CD14-positive monocyte (primary cell): ENCODE results near the gene COL6A1. TPM values are rescaled to one million over a fixed set of nuclear protein-coding genes. Genes with fewer than 3 reads are reported as not detected.

Experiments
- DNase-seq, 3 donors: peaks; one replicate each; pipeline ENCODE4 v3.0.0-alpha.2; 2011 to 2022
- H2AFZ ChIP-seq: 2 replicates; pipeline ENCODE4 v1.6.0; 2012; ENCODE audit warnings: mild to moderate bottlenecking, low read depth, low read length, inconsistent platforms; ENCODE audit not compliant: insufficient read depth, poor library complexity, severe bottlenecking
- H3K27ac ChIP-seq, 2 donors: 1 replicate in 1 of 2; 2 replicates in 1 of 2; pipeline ENCODE4 v1.5.1; 2012 to 2013; ENCODE audit warnings: low read length in 2 of 2, control low read depth in 1 of 2, inconsistent platforms in 1 of 2, low read depth in 1 of 2, mild to moderate bottlenecking in 1 of 2
- H3K27me3 ChIP-seq, 2 donors: one replicate each; pipeline versions ENCODE4 v1.6.0 to v1.6.1; 2011 to 2013; ENCODE audit warnings: low read length in 2 of 2; ENCODE audit not compliant: control insufficient read depth in 2 of 2, insufficient read depth in 2 of 2
- H3K36me3 ChIP-seq, 2 donors: replicated peaks in 1 of 2; 1 replicate in 1 of 2; 2 replicates in 1 of 2; pipeline versions ENCODE4 v1.5.1 to v1.6.1; 2012 to 2013; ENCODE audit warnings: low read length in 2 of 2, control low read depth in 1 of 2, inconsistent platforms in 1 of 2, mild to moderate bottlenecking in 1 of 2; ENCODE audit not compliant: insufficient read depth in 2 of 2, control insufficient read depth in 1 of 2
- H3K4me1 ChIP-seq, 2 donors: 1 replicate in 1 of 2; 2 replicates in 1 of 2; pipeline versions ENCODE4 v1.5.1 to v1.6.1; 2012 to 2013; ENCODE audit warnings: low read length in 2 of 2, control low read depth in 1 of 2, inconsistent platforms in 1 of 2, mild to moderate bottlenecking in 1 of 2, moderate library complexity in 1 of 2; ENCODE audit not compliant: insufficient read depth in 2 of 2, control insufficient read depth in 1 of 2
- H3K4me2 ChIP-seq: replicated peaks from 2 replicates; pipeline ENCODE3; 2012; ENCODE audit warnings: low read length, moderate library complexity, mild to moderate bottlenecking; ENCODE audit not compliant: poor library complexity, severe bottlenecking; ENCODE audit errors: extremely low read depth
- H3K4me3 ChIP-seq, 3 experiments: fragments of 200-600 bp in 1 of 3; sonication (generic) in 1 of 3; replicated peaks in 1 of 3; 1 replicate in 2 of 3; 2 replicates in 1 of 3; pipeline ENCODE4 v1.5.1; 2011 to 2013; ENCODE audit warnings: low read length in 3 of 3, mild to moderate bottlenecking in 3 of 3, control low read depth in 2 of 3, low read depth in 2 of 3, inconsistent platforms in 1 of 3, moderate library complexity in 1 of 3
- H3K79me2 ChIP-seq: 2 replicates; pipeline ENCODE4 v1.6.0; 2012; ENCODE audit warnings: mild to moderate bottlenecking, control low read depth, inconsistent platforms, low read length, moderate library complexity; ENCODE audit not compliant: insufficient read depth
- H3K9ac ChIP-seq: 2 replicates; pipeline ENCODE4 v1.6.0; 2017; ENCODE audit warnings: low read length, mild to moderate bottlenecking; ENCODE audit not compliant: insufficient read depth, poor library complexity, severe bottlenecking
- H3K9me3 ChIP-seq, 2 donors: replicated peaks in 1 of 2; 1 replicate in 1 of 2; 2 replicates in 1 of 2; pipeline versions ENCODE4 v1.5.1 to v1.6.1; 2012 to 2013; ENCODE audit warnings: low read length in 2 of 2, control low read depth in 1 of 2; ENCODE audit not compliant: control insufficient read depth in 1 of 2, insufficient read depth in 1 of 2
- H4K20me1 ChIP-seq: 2 replicates; pipeline ENCODE4 v1.6.0; 2012; ENCODE audit warnings: mild to moderate bottlenecking, low read length, control low read depth, moderate library complexity; ENCODE audit not compliant: insufficient read depth
- H3K27ac Mint-ChIP-seq, 7 donors: one replicate each; pipeline ENCODE4 v1.8.0; 2020; ENCODE audit warnings: mild to moderate bottlenecking in 7 of 7, mixed read lengths in 7 of 7, moderate library complexity in 6 of 7, inconsistent platforms in 2 of 7
- H3K27me3 Mint-ChIP-seq, 3 donors: one replicate each; pipeline ENCODE4 v1.8.0; 2021 to 2022; ENCODE audit warnings: low read depth in 3 of 3, mild to moderate bottlenecking in 3 of 3, mixed read lengths in 3 of 3, moderate library complexity in 3 of 3, inconsistent platforms in 1 of 3
- H3K36me3 Mint-ChIP-seq, 2 donors: one replicate each; pipeline ENCODE4 v1.8.0; 2020; ENCODE audit warnings: mixed read lengths in 2 of 2, inconsistent platforms in 1 of 2, mild to moderate bottlenecking in 1 of 2
- H3K4me1 Mint-ChIP-seq: one replicate; pipeline ENCODE4 v1.8.0; 2020; ENCODE audit warnings: mild to moderate bottlenecking, mixed read lengths
- H3K4me3 Mint-ChIP-seq, 2 donors: one replicate each; pipeline ENCODE4 v1.8.0; 2020; ENCODE audit warnings: mild to moderate bottlenecking in 2 of 2, mixed read lengths in 2 of 2, moderate library complexity in 1 of 2
- H3K9me3 Mint-ChIP-seq, 7 donors: one replicate each; pipeline ENCODE4 v1.8.0; 2020 to 2022; ENCODE audit warnings: mixed read lengths in 7 of 7, mild to moderate bottlenecking in 6 of 7, moderate library complexity in 6 of 7, inconsistent platforms in 2 of 7
- WGBS: methylation state at CpG from one replicate; pipeline ENCODE4 v1.1.5; 2013; ENCODE audit warnings: missing lambda C conversion rate; ENCODE audit not compliant: insufficient coverage; 5-methylcytosine and 5-hydroxymethylcytosine counted together
- intact Hi-C, 2 donors: fragments of 100-400 bp; cut with micrococcal nuclease; formaldehyde crosslinking; loops; one replicate each; pipeline versions ENCODE4 v1.15.0 to v1.15.1; 2023
- polyA plus RNA-seq, 3 donors: library from polyadenylated mRNA; depleted of rRNA in 1 of 3; unstranded in 2 of 3; stranded (reverse) in 1 of 3; fragments of 300-500 nt in 2 of 3; fragments of >200 nt in 1 of 3; fragmentation: Illumina TruSeq in 2 of 3; gene quantifications; 1 replicate in 2 of 3; 2 replicates in 1 of 3; pipeline ENCODE4 v1.2.3, GENCODE V29; 2012 to 2021
- TF ChIP-seq, protein P1 (sequence below): fragments of 200-600 bp; IDR thresholded peaks from one replicate; pipeline ENCODE4 v1.8.0; 2022; ENCODE audit warnings: antibody characterized with exemption, mild to moderate bottlenecking

COL6A1 gene
- polyA plus RNA-seq, 3 donors, result 0.08 to 0.11 (median 0.10) TPM

DNA sequence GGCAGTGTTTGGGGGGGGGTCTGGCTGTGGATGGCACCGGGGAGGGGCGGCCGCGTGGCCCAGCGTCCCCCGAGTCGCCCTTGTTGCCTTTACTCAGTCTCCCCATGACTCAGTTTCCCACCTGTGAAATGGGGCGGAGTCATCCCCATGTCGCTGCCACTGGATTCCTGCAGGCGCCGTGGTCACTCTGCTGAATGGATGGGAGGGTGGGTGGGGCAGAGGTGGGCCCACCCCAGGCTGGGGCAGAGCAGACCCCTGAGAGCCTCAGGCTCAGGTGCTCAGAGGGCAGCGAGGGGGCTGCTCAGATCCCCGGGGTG, 2.0 kb downstream of the COL6A1 start:
- H3K27me3 Mint-ChIP-seq, result peaks cover 16 to 27% (median 25%) of the 10 kb centered on the region in 3 donors
- Histone ChIP-seq H3K4me2 (no peak overlapping the region), H3K4me1 (peaks cover 13% of the 10 kb centered on the region in 2 donors), H3K9me3 (peaks cover 0 to 7% of the 10 kb centered on the region in 2 donors), H2AFZ (no peak overlapping the region), H3K79me2 (no peaks in the 10 kb centered on the region), H3K9ac (no peak overlapping the region), H3K36me3 (no peaks in the 10 kb centered on the region), H4K20me1 (no peaks in the 10 kb centered on the region), H3K27me3 (peaks cover 13 to 47% of the 10 kb centered on the region in 2 donors), H3K27ac (no peak overlapping the region), H3K4me3 (no peak overlapping the region)
- no peak for DNase-seq
- peaks cover 4% of the 10 kb centered on the region for H3K4me1 Mint-ChIP-seq
- H3K27ac Mint-ChIP-seq, result no peak overlapping the region
- WGBS, result 58% methylated on average over 2 of the region's 13 CpGs
- H3K4me3 Mint-ChIP-seq, result no peak overlapping the region
- TF ChIP-seq, protein P1, sequence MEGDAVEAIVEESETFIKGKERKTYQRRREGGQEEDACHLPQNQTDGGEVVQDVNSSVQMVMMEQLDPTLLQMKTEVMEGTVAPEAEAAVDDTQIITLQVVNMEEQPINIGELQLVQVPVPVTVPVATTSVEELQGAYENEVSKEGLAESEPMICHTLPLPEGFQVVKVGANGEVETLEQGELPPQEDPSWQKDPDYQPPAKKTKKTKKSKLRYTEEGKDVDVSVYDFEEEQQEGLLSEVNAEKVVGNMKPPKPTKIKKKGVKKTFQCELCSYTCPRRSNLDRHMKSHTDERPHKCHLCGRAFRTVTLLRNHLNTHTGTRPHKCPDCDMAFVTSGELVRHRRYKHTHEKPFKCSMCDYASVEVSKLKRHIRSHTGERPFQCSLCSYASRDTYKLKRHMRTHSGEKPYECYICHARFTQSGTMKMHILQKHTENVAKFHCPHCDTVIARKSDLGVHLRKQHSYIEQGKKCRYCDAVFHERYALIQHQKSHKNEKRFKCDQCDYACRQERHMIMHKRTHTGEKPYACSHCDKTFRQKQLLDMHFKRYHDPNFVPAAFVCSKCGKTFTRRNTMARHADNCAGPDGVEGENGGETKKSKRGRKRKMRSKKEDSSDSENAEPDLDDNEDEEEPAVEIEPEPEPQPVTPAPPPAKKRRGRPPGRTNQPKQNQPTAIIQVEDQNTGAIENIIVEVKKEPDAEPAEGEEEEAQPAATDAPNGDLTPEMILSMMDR, result no peak
- intact Hi-C loops, result no loop called here
- H3K36me3 Mint-ChIP-seq, result no peaks in the 10 kb centered on the region
- H3K9me3 Mint-ChIP-seq, result peaks cover 0 to 4% (median 0%) of the 10 kb centered on the region in 7 donors

DNA sequence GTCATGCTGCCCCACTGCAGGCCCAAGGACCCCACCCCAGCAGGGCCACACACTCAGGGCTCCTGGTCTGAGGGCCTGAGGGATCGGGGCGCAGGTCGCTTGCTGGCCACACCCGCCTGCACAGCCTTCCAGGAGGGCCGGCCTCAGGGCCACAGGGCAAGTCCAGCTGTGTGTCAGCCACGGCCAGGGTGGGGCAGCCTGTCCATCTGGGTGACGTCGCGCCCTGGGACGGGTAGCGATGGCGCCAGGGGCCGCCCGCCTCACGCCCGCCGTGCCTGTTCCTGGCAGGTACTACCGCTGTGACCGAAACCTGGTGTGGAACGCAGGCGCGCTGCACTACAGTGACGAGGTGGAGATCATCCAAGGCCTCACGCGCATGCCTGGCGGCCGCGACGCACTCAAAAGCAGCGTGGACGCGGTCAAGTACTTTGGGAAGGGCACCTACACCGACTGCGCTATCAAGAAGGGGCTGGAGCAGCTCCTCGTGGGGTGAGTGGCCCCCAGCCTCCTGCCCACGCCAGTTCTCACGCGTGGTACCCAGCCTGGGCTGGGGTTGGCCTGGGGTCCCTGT, 2.5 kb downstream of the COL6A1 start:
- no peak overlapping the region for H3K27ac Mint-ChIP-seq
- 96% methylated on average over 38 of the region's 38 CpGs for WGBS
- H3K4me2 ChIP-seq, result no peak overlapping the region
- peaks cover 13% of the 10 kb centered on the region in 2 donors for H3K4me1 ChIP-seq
- H3K9ac ChIP-seq, result no peak overlapping the region
- H3K9me3 ChIP-seq, result peaks cover 0 to 7% of the 10 kb centered on the region in 2 donors
- intact Hi-C loops, result no loop called here
- DNase-seq, result no peak
- H3K27me3 ChIP-seq, result peaks cover 13 to 44% of the 10 kb centered on the region in 2 donors
- peaks cover 4% of the 10 kb centered on the region for H3K4me1 Mint-ChIP-seq
- H3K4me3 Mint-ChIP-seq, result no peak overlapping the region
- no peak overlapping the region for H3K27ac ChIP-seq
- H3K27me3 Mint-ChIP-seq, result peaks cover 16 to 25% (median 24%) of the 10 kb centered on the region in 3 donors
- H3K9me3 Mint-ChIP-seq, result peaks cover 0 to 4% (median 0%) of the 10 kb centered on the region in 7 donors
- no peaks in the 10 kb centered on the region for H3K36me3 ChIP-seq
- no peak overlapping the region for H2AFZ ChIP-seq
- TF ChIP-seq, protein P1, result no peak
- no peaks in the 10 kb centered on the region for H3K36me3 Mint-ChIP-seq
- no peak overlapping the region for H3K4me3 ChIP-seq
- H3K79me2 ChIP-seq, result no peaks in the 10 kb centered on the region
- no peaks in the 10 kb centered on the region for H4K20me1 ChIP-seq
